H1 (cell line): ENCODE results near the gene SLAMF6.

ENCODE experiments used
- CHD2 ChIP-seq: IDR thresholded peaks from 2 replicates; pipeline ENCODE4 v1.6.1; 2012; ENCODE audit warnings: low read length, improper control_type of control experiment
- CTCF ChIP-seq, 3 experiments: IDR thresholded peaks; 1 replicate in 2 of 3; 2 replicates in 1 of 3; pipeline versions ENCODE4 v1.5.1 to v1.6.1; 2011; ENCODE audit warnings: low read length in 3 of 3, mild to moderate bottlenecking in 3 of 3, inconsistent platforms in 2 of 3, low read depth in 1 of 3, moderate library complexity in 1 of 3; ENCODE audit not compliant: insufficient read depth in 1 of 3; ENCODE audit errors: control extremely low read depth in 1 of 3
- HDAC2 ChIP-seq, 2 experiments: fragments of 300-600 bp in 1 of 2; sonication (generic) in 1 of 2; IDR thresholded peaks; 2 replicates each; pipeline ENCODE4 v1.6.1; 2011 to 2012; ENCODE audit warnings: low read depth in 2 of 2, low read length in 2 of 2, mild to moderate bottlenecking in 2 of 2, moderate library complexity in 2 of 2, borderline replicate concordance in 1 of 2, inconsistent platforms in 1 of 2
- MAX ChIP-seq: IDR thresholded peaks from 2 replicates; pipeline ENCODE4 v1.6.1; 2012; ENCODE audit warnings: inconsistent platforms

- no peak for TF ChIP-seq CTCF (IDR thresholded peaks at IDR 0.05; ENCODE audit: control extremely low read depth in 1 of 3, insufficient read depth in 1 of 3, low read depth in 1 of 3, low read length in 3 of 3)
- TF ChIP-seq CHD2, result no peak
- no peak for TF ChIP-seq MAX
- TF ChIP-seq HDAC2 (IDR thresholded peaks at IDR 0.05; ENCODE audit: borderline replicate concordance in 1 of 2, low read depth in 2 of 2, low read length in 2 of 2), result no peak
These were observed 22.6 kb downstream of the SLAMF6 start for GRCh38 chr1:160500321-160500990.
